Thoracic aorta (tissue), 2 donors: ENCODE results near the gene NR2E1. TPM values are rescaled to one million over a fixed set of nuclear protein-coding genes. Genes with fewer than 3 reads are reported as not detected.

ENCODE experiments used
- ATAC-seq: fragments of 150-250 bp; one replicate; pipeline ENCODE4 v1.8.0; 2017; ENCODE audit warnings: low read depth; ENCODE audit not compliant: insufficient number of reproducible peaks, low FRiP score
- DNase-seq: peaks from one replicate; pipeline ENCODE4 v3.0.0-alpha.2; 2020; ENCODE audit warnings: low spot score
- H3K27ac ChIP-seq, 2 donors: fragments of 200-600 bp; sonication (generic); 1 replicate in 1 of 2; 2 replicates in 1 of 2; pipeline ENCODE4 v1.5.1; 2016; ENCODE audit warnings: mild to moderate bottlenecking in 2 of 2, moderate library complexity in 2 of 2
- H3K27me3 ChIP-seq: fragments of 200-600 bp; sonication (generic); replicated peaks from 2 replicates; pipeline ENCODE4 v1.6.0; 2016; ENCODE audit warnings: mild to moderate bottlenecking; ENCODE audit not compliant: insufficient read depth
- H3K36me3 ChIP-seq: fragments of 200-600 bp; sonication (generic); one replicate; pipeline ENCODE4 v1.5.1; 2016
- H3K4me1 ChIP-seq, 2 donors: fragments of 200-600 bp; sonication (generic); 1 replicate in 1 of 2; 2 replicates in 1 of 2; pipeline versions ENCODE4 v1.5.1 to v1.6.0; 2016; ENCODE audit warnings: low read depth in 2 of 2, mild to moderate bottlenecking in 1 of 2; ENCODE audit not compliant: control insufficient read depth in 1 of 2
- H3K4me3 ChIP-seq: fragments of 200-600 bp; sonication (generic); 2 replicates; pipeline ENCODE4 v1.5.1; 2016; ENCODE audit warnings: mild to moderate bottlenecking
- H3K9me3 ChIP-seq: fragments of 200-600 bp; sonication (generic); 2 replicates; pipeline ENCODE4 v1.5.1; 2016
- total RNA-seq, 2 donors: library from RNA; depleted of rRNA; stranded (reverse); fragments of >200 nt; gene quantifications; one replicate each; pipeline versions ENCODE4 v1.1.0 to v1.2.3, GENCODE V29; 2016
- TF ChIP-seq, protein P1 (sequence below): fragments of 200-600 bp; sonication (generic); IDR thresholded peaks from one replicate; pipeline ENCODE4 v1.5.1; 2019; ENCODE audit warnings: antibody characterized with exemption

The NR2E1 gene
- total RNA-seq, 2 donors from 2014 or later = not detected

DNA sequence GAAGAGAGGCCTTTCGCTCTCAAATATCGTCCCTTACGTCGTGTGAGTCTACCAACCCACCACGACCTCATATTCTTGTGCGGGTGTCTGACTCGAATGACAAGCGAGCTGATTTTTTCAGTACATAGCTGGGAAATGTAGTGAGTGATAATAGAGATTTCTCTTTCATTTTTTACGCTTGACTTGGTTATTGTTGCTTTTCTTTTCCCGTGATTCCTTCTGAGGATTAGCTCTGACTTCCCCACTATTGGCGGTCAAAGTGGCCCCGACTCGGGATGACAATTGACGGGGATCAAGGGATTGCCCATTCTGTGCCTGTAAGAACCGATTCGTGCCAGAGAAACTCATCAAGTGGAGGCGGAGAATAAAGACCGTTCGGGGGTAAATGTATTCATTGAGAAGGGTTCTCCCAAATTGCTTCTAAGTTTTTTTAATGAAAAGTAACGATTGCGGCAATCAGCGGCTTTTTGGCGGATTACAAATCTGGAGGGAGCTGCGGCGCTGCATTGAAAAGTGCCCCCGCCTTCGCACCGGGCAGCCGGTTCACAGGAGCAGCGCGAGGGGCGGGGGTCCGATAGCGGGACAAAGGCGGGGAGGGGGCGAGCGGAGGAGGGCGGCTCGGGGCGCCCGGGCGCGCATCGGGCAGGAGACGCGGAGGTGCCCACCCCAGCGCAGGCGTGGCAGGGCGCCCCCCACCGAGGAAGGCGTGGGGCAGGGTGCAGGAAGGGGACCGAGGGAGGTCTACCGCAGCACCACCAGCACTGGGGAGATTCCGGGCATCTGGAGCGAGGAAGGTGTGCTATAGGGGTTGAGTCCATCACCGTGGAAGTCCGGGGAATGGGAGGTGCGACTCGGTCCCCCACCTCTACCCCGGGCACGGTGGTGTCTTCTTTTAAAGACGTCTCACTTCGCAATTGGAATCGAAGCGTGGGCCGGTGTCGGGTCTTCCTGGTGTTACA is 46.7 kb upstream of the NR2E1 start:
- Histone ChIP-seq H3K4me1 (peaks cover 26 to 41% of the 10 kb centered on the region in 2 donors), H3K36me3 (no peaks in the 10 kb centered on the region), H3K9me3 (no peaks in the 10 kb centered on the region), H3K27me3 (peaks cover 20% of the 10 kb centered on the region), H3K4me3 (peak overlapping the region; percentile 81), H3K27ac (no peak overlapping the region)
- DNase-seq (no peak), ATAC-seq (no peak)
- TF ChIP-seq, protein P1, sequence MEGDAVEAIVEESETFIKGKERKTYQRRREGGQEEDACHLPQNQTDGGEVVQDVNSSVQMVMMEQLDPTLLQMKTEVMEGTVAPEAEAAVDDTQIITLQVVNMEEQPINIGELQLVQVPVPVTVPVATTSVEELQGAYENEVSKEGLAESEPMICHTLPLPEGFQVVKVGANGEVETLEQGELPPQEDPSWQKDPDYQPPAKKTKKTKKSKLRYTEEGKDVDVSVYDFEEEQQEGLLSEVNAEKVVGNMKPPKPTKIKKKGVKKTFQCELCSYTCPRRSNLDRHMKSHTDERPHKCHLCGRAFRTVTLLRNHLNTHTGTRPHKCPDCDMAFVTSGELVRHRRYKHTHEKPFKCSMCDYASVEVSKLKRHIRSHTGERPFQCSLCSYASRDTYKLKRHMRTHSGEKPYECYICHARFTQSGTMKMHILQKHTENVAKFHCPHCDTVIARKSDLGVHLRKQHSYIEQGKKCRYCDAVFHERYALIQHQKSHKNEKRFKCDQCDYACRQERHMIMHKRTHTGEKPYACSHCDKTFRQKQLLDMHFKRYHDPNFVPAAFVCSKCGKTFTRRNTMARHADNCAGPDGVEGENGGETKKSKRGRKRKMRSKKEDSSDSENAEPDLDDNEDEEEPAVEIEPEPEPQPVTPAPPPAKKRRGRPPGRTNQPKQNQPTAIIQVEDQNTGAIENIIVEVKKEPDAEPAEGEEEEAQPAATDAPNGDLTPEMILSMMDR = no peak

DNA sequence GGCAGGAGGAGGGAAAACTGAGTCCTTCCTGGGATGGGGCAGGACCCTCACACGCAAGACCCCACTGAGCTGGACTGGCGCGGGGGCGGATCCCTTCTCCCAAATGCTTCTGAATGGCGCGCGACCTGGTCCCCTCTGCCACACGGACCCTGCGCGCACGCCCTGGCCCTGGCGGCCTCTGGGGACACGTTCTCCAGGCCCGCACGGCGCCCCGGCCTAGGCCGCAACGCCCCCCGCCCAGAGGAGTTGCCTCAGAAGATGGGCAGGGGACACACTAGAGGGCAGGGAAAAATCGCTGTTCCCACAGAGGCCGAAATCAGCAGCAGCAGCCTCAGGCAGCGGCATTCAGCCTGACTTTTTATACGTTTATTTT is 46.1 kb upstream of the NR2E1 start:
- Histone ChIP-seq H3K36me3 (no peaks in the 10 kb centered on the region), H3K4me3 (no peak overlapping the region), H3K27ac (no peak overlapping the region), H3K27me3 (peaks cover 20% of the 10 kb centered on the region), H3K4me1 (peaks cover 23 to 35% of the 10 kb centered on the region in 2 donors), H3K9me3 (no peaks in the 10 kb centered on the region)
- DNase-seq (no peak), ATAC-seq (no peak)
- TF ChIP-seq, protein P1 = no peak

DNA sequence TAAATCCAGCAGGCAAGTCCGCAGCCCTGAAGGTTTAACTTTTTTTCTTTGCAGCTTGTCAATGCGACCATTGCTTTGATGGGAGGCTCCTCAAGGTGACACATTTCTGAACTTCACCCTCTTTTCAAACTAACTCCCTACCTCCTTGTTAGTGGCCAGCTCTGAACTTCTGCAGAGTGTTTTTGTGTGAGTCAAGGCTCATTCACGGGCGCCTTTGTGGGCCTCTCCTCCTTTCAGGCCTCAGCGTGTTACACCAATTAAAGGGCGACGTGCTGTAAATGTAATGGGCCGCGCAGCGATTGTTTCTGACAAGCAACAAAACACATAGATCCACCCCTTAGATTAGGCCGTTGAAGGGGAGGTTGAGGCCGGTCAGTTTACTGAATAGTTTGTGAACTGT is 45.5 kb upstream of the NR2E1 start:
- TF ChIP-seq, protein P1 = no peak
- ATAC-seq (no peak), DNase-seq (no peak)
- Histone ChIP-seq H3K36me3 (no peaks in the 10 kb centered on the region), H3K4me1 (peaks cover 17 to 29% of the 10 kb centered on the region in 2 donors), H3K9me3 (no peaks in the 10 kb centered on the region), H3K27ac (no peak overlapping the region), H3K4me3 (no peak overlapping the region), H3K27me3 (peaks cover 20% of the 10 kb centered on the region)

DNA sequence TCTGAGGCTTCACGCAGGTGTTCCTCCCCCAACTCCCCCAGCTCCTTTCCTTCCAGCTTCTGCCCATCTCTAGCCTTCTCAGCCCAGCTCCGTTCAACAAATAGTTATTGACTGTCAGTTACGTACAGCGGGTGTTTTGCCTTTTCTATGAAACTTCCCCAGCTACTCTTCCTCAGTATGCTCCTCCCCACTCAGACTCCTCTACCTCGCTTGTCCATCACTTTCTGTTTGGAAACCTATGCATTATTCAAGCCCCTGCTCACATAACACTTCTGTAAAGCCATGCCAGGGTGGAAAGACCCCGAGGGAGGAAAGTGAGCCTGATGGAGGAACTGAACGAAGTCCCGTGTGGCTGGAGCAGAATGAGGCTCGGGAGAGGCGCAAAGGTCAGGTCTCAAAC is 44.2 kb upstream of the NR2E1 start:
- H3K9me3 ChIP-seq = no peaks in the 10 kb centered on the region
- peaks cover 15% of the 10 kb centered on the region for H3K27me3 ChIP-seq
- peaks cover 16 to 24% of the 10 kb centered on the region in 2 donors for H3K4me1 ChIP-seq
- no peak for DNase-seq
- no peak overlapping the region for H3K4me3 ChIP-seq
- H3K36me3 ChIP-seq = no peaks in the 10 kb centered on the region
- TF ChIP-seq, protein P1 = no peak
- H3K27ac ChIP-seq = no peak overlapping the region
- no peak for ATAC-seq

DNA sequence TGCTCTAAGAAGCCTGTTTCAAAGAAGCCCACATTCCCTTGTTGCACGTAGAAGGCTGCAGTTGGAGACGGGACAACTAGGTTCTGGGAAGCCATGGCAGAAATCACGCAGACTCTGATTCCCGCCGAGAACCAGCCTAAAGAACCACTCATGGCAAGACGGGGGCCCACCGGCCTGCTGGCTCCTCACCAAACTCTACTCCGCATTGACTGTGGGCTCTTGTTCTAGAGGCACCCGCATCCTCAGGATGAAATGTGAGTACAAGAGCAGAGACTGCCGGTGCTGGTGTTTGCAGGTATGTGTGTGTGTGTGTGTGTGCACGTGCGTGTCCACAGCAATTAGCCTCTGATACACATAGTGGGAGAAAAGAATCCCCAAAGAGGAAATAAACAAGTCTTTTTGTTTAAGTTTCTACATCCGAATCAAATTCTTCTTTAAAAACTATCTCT is 42.3 kb upstream of the NR2E1 start:
- no peak overlapping the region for H3K27ac ChIP-seq
- H3K36me3 ChIP-seq = no peaks in the 10 kb centered on the region
- H3K27me3 ChIP-seq = peaks cover 10% of the 10 kb centered on the region
- TF ChIP-seq, protein P1 = no peak
- H3K4me3 ChIP-seq = no peak overlapping the region
- peaks cover 8 to 9% of the 10 kb centered on the region in 2 donors for H3K4me1 ChIP-seq
- no peaks in the 10 kb centered on the region for H3K9me3 ChIP-seq
- DNase-seq = no peak
- ATAC-seq = no peak
